Islet of Langerhans (tissue), 1 donor: ENCODE results near the gene ME3.

Experiments
- FAIRE-seq: peaks from one replicate; lab custom pipeline; 2011; peaks lifted over from hg19 to GRCh38; lab: Jason Lieb, UNC

The ME3 gene

DNA sequence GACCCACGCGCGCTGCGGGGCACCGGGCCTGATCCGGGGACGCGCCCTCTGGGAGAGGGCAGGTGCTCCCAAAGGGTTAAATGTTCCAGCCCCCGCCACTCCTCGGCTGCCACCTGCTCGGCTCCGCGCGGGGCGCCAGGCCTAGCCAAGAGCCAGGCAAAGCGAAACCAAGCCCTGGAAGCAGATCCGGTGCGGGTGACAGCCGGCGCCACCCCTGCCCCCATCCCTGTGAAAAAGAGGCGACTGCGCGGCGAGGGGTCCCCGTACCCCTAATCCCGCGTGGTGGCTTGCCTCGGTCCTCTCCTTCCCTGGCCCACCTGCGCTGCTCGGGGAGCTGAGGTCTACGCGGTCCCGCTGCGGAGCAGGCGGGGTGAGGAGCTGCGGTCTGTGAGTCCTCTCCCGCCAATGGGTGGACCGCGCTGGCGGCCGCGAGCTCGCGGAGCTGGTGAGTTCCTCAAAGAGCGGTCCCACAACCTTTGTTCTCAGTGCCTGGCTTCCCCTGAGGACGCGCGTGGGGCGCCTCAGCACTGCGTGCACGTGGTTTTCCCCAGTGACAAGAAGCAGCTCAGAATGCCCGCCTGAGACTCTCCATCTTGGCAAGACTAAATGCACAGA, at the start of gene ME3:
TSS of gene ME3 (minus strand) at position 610 of the 615 bp plus-strand sequence.
- no peak for FAIRE-seq

DNA sequence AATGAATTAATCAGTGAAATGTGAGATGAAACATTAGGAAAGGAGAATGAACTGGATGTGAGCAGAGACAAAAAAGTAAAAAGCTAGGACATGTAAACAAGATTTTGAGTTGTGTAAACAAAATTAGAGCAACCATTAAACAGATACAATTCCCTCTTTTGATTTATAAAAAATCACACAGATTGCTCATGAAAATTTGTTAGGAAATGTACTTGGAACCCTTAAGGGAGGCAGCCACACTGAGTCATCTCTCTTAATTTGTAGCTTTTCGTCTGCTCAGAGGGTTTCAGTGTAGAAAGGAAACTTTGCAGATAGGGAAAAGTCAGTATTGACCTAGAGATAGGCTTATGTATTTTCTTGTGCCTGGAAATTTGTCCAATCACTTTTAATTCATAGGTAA, 49.6 kb upstream of the ME3 start:
- no peak for FAIRE-seq

DNA sequence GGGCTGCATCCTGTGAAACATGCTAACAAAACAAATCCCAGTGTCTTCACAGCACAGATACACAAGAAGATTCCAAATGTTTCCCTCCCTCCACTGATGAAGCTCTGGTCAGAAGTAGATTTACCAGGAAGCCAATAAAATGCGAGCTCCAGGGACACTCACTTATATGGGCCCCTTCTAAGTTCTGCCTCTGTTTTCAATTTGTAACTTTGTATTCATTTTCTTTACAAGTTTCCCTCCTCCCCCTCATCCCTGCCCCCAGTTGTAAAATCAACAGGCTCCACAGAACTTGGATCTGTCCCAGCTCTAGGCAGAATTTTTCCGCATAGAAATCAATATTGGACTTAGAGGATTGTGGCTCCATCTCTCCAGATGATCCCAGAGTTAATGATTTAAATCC, 48.1 kb upstream of the ME3 start:
- no peak for FAIRE-seq

DNA sequence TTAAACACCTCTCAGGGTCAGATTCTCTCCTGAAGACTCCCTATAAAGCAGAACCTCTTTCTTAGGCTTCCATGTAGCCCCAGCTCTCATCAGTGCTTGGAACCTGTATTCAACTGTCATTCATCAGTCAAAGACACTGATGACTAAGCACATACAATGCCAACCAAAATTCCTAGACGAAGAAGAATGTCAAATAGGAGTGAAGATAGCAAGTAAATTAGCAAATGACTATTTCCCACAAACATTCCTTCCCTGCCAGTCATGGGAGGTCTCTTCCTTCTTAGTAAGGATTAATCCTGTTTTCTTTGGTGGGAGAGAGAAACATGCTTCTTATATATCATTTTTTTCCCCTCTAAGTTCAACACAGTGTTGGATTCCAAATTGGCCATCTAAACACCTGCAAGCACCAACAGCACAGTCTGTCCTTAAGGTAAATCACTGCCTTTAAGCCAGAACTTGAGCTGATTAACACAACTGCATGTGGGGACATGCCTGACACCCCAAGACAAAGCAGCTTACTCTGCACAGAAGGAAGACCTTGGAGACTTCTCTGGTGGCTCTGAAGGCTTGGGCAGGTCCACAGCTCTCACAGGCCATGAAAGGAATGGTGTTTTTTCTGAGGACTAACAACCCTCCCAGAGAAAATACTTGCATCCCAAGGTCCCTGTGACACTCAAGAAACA, 47.5 kb upstream of the ME3 start:
- no peak for FAIRE-seq

DNA sequence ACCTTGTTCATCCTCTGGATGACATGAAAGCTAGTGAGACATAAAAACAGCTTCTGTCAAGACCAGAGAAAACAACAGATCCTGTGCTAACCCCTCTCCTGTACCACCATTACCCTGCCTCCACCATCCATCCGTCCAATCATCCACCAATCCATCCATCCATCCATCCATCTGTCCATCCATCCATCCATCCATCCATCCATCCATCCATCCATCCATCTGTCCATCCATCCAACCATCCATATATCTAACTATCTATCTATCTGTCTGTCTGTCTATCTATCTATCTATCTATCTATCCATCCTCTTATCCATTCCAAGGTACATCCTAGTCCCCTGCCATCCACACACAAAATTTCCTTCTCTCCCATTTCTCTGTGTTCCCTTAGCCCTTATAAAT, 46.6 kb upstream of the ME3 start:
- no peak for FAIRE-seq

DNA sequence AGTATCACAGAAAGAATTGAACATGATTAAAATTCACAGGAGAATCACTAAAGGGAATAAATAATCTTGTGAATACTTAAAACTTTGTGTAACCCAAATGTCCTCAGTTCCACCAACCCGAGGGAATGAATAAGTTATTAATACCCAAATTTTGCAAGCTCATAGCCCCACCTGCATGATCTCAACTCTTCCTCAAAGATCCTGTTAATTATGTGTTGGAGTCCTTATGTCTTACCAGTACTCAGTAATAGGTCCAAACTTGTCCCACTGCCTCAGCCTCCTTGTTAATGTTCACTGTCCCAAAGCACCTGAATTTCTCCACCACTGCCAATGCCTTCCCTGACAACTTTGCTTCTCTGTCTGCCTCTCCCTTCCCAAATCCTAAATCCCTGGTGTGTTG, 46.1 kb upstream of the ME3 start:
- FAIRE-seq: no peak

DNA sequence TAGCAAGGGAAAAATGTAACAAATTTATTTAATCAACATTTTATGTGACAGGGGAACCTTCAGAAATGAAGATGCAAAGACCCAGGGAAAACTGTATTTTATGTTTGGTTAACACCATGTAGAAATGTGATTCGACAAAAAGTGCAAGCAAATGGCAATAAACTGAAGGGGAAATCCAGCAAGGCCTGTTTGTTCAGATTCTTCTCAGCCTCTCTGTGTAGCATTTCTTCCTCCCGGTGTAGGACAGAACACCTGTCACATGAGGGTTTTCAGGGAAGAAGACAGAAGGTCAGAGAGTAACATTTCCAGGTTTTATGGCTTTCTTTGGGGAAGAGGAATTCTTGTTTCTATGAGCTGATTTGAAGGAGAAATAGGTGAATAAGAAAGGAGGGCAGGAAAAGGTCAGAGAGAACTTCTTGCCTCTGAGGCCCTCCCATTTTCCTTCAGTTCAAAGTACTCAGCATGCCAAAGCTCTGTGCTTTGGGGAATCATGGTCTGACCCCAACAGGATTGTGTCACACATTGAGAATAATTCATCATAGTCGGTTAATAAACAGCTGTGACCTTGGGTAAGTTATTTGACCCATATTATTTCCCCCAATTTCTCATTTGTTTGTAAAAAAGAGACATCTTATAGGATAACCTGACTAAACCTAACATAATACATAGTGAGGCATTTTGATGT, 45.5 kb upstream of the ME3 start:
- no peak for FAIRE-seq

DNA sequence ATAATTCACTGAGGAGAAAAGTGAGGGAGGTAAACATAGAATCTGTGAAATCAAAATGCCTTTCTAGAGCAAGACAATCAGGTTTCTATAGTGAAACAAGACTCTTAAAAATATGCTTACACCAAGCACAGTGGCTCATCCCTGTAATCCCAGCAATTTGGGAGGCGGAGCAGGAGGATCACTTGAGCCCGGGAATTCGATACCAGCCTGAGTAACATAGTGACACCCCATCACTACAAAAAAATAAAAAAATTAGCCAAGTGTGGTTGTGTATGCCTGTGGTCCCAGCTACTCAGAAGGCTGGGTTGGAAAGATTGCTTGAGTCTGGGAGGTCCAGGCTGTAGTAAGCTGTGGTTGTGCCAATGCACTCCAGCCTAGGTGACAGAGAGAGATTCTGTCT, 43.2 kb upstream of the ME3 start:
- no peak for FAIRE-seq

DNA sequence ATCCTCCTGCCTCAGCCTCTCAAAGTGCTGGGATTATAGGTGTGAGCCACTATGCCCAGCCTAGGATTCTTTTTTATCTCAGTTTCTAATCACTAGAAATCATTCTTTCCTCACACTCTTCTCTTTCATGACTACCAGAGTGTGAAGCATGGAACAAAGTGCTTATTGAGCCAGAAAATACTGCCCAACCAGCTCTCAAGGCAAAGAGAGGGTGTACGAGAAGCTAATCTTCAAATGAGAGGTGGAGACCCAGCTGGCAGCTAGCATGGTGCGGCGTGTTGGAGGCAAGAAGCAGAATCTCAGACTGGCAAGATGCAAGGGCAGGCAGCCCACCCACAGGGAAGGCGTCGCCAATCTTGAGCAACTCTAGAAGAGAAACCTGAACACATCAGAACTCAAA, 41.1 kb upstream of the ME3 start:
- FAIRE-seq: no peak

DNA sequence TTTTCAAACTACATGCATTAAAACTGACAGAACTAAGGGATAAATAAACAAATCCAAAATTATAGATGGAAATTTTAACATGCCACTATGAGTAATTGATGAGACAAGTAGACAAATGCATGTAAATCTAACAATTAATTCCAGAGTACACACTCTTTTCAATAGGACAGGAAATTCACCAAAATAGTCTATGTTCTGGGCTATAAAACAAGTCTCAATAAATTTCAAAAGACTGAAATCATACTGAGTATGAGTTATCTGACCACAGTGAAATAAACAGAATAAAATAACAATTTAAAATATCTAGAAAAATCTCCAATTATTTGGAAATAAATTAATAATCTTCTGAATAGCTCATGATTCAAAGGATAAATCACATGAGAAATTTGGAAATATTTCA, 38.5 kb upstream of the ME3 start:
- FAIRE-seq: no peak

DNA sequence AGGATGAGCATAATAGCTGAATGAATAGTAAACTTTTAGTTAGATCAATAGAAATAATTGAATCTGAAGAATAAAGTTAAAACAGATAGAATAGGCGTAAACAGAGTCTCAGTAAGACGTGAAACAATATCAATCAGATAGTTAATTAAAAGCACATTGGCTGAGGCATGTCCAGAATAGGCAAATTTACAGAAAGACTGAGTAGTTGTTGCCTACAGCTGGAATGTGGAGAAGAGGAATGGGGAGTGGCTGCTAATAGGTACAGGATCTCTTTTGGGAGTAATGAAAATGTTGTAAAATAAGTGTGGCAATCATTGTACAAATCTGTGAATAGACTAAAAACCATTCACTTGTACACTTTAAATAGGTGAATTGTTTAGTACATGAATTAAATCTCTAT, 36.3 kb upstream of the ME3 start:
- no peak for FAIRE-seq

DNA sequence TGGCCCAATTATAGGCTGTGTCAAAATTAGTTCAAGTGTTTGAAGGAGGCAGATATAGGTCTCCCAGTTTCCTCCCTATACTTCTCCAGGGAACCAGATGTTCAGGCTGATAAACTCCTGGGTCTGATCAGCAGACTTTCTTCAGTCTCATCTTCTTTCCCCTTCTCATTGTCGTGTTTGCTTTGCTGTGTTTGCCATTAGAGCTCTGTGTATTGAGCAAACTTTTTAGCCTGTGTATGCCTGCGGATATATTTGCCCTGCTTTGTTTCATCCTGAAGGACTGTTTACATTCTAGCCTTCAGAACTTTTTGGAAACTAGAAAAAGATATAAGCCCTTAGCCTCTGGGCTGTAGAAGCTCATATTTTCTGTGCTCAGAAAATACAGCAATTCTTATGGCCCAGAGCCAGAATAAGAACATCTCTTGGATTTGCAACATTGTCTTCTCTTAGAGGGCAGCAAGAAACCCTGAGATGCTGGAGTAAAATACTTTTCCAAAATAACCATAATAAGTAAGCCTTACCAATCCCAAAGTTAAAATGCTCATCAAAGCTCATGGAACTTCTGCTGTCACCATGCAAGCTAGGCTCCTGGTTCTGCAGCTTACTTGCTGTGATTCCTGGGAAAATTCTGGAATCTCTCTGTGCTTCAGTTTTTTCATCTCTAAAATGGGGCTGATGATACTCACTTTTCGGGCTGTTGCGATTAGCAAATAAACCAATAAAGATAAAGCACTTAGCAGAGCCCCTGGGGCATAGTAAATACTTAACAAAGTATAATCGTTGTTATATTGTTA, 34.1 kb upstream of the ME3 start:
- FAIRE-seq: no peak

DNA sequence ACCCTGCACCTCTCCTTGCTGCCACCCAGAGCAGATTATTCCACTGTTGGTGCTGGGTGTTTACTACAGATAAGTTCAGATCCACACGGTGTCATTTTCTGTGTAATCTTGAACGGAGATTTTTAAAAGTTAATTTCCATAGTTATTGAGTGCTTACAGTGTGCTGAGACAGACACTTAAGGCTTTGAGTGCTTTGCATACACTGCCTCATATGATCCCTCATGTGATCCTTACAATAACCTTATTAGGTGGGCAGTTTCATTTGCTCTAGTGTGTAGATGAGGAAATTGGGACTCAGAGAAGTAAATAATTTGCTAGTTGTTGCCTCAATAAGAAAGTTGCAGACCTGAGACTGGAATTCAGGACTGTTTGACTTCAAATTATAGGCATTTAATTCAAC, 32.3 kb upstream of the ME3 start:
- no peak for FAIRE-seq

DNA sequence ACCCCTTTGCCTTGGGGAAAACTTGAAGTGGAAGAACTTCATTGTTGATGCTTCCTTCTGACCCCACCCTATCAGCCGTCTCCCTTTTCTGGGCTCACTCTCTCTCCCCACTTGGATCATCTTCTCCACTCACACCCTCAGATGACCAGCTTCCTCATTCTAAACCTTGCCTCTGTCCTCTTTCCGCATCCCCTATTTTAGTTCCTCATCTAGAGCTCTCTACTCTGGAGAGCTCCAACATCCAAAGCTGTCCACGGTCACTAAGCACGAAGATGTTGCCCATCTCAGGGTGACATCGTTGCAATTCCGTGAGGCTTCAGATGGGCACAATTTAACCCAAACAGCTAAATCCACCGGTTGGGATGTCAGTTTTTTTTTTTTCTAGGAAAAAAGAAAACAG, 31.6 kb upstream of the ME3 start:
- FAIRE-seq: no peak

DNA sequence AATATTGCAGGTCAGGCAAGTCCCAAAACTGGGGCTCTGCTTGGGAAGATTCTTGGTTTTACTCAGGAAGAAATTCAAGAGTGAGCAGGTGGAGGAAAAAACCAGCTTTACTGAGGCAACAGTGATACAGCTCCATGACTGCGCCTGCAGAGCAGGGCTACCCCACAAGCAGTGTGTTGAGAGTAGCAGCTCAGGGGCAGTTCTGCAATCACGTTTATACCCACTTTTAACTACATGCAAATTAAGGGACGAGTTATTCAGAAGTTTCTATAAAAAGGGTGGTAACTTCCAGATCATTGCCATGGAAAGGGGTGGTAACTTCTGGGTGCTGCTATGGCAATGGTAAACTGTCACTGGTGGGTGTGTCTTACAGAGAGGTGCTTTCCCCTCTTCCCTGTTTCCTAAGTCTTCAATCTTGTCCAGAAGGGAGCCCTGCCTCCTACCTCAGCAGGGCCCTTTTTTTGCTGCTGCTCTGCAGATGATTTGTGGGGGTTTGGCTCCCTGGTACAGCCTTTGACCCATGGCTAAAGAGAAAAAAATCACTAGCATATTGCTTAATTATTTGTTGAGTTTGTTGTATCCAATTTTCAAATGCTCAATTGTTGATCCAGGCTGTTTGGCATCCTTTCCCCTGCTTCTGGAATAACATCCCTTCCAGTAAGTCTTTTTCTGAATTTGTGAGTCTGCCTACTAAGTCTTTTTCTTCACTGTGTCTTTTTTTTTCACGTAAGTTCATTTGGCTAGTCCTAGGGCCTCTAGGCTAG, 30.0 kb upstream of the ME3 start:
- FAIRE-seq: no peak

DNA sequence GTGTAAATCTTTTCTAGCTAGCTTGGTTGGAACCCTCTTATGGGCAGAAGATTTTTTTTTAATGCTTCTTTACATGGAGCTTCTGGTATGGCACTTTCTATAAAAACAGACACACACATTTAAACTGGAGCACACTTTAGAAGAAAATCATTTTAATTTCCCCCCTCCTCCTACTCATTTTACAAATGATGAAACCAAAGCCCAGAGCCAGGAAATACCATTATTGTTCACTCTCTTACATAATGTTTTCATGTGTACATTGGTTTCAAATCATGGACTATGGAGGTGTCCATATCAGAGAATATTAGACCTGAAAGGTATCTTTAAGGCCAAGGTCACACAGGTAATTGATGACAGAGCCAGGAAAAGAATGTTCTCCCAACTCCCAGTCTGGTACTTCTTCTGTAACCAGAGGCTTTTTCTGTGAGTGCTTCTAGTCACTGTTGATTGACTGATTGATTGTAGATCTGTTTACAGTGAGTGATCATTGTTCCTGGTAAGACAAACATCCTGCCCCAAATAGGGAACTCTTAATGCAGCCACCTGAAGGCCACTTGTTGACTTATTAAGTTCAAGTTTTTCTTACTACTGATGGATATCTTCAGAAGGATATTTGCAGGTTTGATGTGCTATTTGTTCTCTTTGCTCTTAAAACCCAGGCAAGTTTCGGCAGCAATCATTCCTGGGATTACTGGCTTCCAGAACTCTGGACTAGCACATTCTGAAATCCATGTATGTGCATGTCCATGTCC, 26.8 kb upstream of the ME3 start:
- FAIRE-seq: no peak

DNA sequence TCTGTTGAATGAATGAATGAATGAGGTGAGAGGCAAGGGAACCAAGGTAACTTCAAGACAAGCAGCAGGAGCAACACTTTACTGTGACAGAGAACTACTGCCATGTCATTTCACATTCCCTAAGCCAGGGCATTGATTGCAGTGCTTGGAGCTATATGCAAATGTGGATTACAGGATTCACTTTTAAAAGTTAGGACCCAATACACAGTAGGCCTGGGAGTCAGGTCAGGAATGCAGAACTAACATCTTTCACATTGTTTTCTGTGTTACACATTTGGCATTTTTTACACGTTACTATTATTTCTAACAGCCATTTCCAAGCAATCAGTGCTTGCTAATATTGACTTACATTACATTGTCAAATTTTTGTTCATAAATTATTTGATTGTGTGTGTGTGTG, 26.2 kb upstream of the ME3 start:
- no peak for FAIRE-seq

DNA sequence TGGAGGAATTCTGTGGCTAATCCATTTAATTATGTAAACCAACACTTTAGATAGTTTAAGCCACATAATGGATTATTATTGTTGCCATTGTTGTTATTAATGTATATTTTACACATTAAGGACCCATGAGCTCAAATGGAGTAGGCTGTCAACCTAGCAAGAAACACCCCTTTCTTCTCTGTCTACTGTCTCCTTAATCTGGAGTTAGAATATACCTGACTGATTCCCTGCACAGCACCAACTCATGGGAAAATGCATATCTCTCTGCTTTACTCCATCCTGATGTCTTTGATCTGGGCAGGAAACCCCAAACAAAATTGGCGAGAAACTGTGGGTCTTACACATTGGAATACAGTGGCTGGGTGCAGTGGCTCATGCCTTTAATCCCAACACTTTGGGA, 24.0 kb upstream of the ME3 start:
- FAIRE-seq: no peak

DNA sequence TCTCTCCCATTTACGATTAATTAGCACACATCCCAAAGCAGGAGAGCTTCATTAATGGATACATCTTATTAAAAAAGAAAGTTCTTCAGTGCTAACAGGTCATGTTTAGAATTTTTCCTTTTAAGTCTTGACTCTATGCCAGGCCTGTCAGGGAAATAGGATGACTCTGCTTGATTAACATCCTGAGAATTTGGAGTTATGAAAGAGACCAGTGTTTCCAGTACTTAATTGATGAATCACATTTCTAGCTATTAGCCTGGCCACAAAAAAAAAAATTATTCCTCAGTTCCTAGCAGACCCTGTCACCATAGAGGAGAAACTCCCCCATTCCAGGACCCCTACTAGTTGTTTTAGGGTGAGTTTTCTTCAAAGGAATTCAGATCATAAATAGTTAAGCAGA, 23.6 kb upstream of the ME3 start:
- FAIRE-seq: no peak

DNA sequence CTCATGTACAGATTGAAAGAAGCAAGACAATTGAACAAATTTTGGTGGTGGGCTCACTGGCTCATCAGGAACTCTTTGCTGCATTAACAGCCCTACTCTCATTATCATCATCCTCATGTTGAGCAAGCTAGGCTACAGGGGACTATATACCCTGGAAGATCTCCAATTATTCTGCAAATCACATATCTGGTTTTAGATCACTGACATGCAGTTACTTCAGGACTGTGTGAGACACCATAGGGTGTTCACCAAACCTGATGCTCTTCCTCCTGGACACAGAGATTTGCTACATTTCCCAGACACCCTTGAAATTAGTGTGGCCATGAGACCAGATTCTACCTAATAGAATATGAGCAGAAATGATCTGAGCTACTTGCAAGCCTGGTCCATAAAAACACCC, 23.0 kb upstream of the ME3 start:
- FAIRE-seq: no peak

DNA sequence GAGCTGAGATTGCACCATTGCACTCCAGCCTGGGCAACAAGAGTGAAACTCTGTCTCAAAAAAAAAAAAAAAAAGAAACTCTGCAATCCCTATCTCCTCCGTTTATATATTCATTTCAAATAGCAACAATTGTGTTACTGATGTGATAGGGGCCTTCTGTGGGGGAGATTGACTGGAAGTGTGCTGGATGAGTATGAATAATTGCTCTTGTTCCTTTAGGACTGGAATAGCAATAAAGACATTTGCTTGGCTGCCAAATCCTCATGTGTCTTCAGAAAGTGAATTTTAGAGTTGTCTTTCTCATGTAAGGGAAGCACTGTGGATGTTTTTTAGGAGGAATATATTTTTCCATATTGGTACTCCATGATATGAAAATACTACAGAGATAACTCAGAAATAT, 21.1 kb upstream of the ME3 start:
- FAIRE-seq: no peak

DNA sequence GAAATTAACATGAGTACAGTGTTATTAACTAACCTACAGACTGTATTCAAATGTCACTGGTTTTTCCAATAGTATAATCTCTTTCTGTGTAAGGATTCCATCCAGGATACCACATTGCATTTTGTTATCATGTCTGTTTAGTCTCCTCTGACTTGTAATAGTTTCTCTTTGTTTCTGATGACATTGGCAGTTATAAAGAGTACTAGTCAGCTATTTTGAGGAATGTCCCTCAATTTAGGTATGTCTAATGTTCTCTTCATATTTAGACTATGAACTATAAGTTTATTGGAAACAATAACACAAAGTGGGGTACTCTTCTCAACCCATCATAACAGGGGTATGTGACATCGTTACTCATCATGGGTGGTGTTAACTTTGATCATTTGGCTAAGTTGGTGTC, 20.3 kb upstream of the ME3 start:
- FAIRE-seq: no peak
